ENCODE measurements around the gene CNIH2.

The CNIH2 gene

GRCh38 chr11:66329165-66329673 is 51.2 kb downstream of the CNIH2 start:
- no peak for DNase-seq (ENCODE audit: low read depth in 2 of 2)

GRCh38 chr11:66330931-66331330 is 53.0 kb downstream of the CNIH2 start:
- no peak for DNase-seq (ENCODE audit: low read depth in 2 of 2)

DNA sequence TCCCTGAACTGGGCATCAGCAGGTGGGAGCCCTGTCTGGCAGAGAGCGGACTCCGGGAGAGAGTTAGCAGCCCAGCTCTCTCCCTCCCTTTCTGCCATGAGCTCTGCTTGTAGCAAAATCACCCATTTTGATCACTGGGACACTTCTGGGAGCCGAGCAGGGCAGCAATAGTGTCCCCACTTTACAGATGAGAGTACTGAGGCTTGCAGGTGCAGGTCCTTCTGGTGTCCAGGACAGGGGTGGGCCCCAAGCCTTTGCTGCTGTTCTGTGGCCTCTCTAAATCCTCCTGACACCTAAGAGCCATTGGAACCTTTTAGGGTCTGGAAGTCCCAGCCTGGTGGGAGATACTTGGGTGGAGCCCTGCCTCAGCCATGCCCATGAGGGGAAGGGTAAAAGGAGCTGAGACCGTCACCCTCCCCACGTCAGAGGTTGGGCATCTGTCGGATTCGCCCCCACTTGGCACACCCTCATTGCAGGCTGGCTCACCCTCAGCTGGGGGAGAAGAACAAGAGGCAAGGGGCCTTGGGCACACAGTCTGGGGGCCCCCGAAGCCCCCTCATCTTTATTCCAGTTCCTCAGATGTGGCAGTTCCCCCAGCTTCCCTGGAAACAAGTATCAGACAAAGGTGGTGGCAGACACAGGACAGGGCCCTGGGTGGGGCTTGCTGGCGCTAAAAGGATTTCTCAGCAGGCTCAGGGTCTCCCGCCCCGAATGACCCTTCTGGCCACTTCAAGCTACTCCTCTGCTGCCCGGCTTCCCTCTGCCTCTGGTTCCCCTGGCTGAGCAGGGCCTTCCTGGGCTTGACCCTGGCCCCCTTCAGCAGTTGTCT is 53.8 kb downstream of the CNIH2 start:
- no peak for DNase-seq (ENCODE audit: low read depth in 2 of 2)

GRCh38 chr11:66332371-66333219 is 54.6 kb downstream of the CNIH2 start:
- DNase-seq (ENCODE audit: low read depth in 2 of 2): no peak

- no peak for DNase-seq (ENCODE audit: low read depth in 2 of 2)
These were observed 55.4 kb downstream of the CNIH2 start for GRCh38 chr11:66333220-66333877.
